Natural killer cell (primary cell): Measurements from ENCODE around the gene CDX1. TPM values are rescaled to one million over a fixed set of nuclear protein-coding genes. Genes with fewer than 3 reads are reported as not detected.

Source experiments
- ATAC-seq, 3 donors: fragments of 150-1000 bp in 2 of 3; fragments of 200-7000 bp in 1 of 3; cut with Tn5 transposase; 1 replicate in 1 of 3; 2 replicates in 2 of 3; pipeline ENCODE4 v1.10.0; 2021; ENCODE audit warnings: mild to moderate bottlenecking in 2 of 3, moderate library complexity in 2 of 3
- DNase-seq, 2 donors: peaks; one replicate each; pipeline versions ENCODE4 v3.0.0 to v3.0.0-alpha.2; 2013 to 2021; ENCODE audit warnings: mixed read lengths in 1 of 2
- H3K27ac ChIP-seq: one replicate; pipeline ENCODE4 v1.5.1; 2013; ENCODE audit warnings: mild to moderate bottlenecking, low read length
- H3K27me3 ChIP-seq: one replicate; pipeline ENCODE4 v1.6.1; 2013; ENCODE audit warnings: low read length; ENCODE audit not compliant: control insufficient read depth, insufficient read depth
- H3K36me3 ChIP-seq: one replicate; pipeline ENCODE4 v1.6.1; 2013; ENCODE audit warnings: low read length; ENCODE audit not compliant: control insufficient read depth, insufficient read depth
- H3K4me1 ChIP-seq: one replicate; pipeline ENCODE4 v1.6.1; 2013; ENCODE audit warnings: low read length; ENCODE audit not compliant: control insufficient read depth, insufficient read depth
- H3K4me3 ChIP-seq: one replicate; pipeline ENCODE4 v1.5.1; 2013; ENCODE audit warnings: low read length
- H3K9me3 ChIP-seq: one replicate; pipeline ENCODE4 v1.6.1; 2013; ENCODE audit warnings: low read length; ENCODE audit not compliant: control insufficient read depth, insufficient read depth
- H3K27ac Mint-ChIP-seq, 2 donors: one replicate each; pipeline ENCODE4 v1.8.0; 2022; ENCODE audit warnings: mild to moderate bottlenecking in 2 of 2, mixed read lengths in 2 of 2, moderate library complexity in 1 of 2
- H3K27me3 Mint-ChIP-seq, 2 donors: one replicate each; pipeline ENCODE4 v1.8.0; 2022; ENCODE audit warnings: low read depth in 2 of 2, mixed read lengths in 2 of 2
- H3K36me3 Mint-ChIP-seq: one replicate; pipeline ENCODE4 v1.8.0; 2022; ENCODE audit warnings: mixed read lengths
- H3K4me1 Mint-ChIP-seq, 2 donors: one replicate each; pipeline ENCODE4 v1.8.0; 2022; ENCODE audit warnings: mixed read lengths in 2 of 2
- H3K4me3 Mint-ChIP-seq: one replicate; pipeline ENCODE4 v1.8.0; 2022; ENCODE audit warnings: mild to moderate bottlenecking, moderate library complexity, mixed read lengths
- H3K9me3 Mint-ChIP-seq, 2 donors: one replicate each; pipeline ENCODE4 v1.8.0; 2022; ENCODE audit warnings: mixed read lengths in 2 of 2
- WGBS: methylation state at CpG from one replicate; pipeline ENCODE4 v1.1.7; 2013; ENCODE audit warnings: missing lambda C conversion rate; ENCODE audit not compliant: insufficient coverage; 5-methylcytosine and 5-hydroxymethylcytosine counted together
- intact Hi-C: fragments of 100-400 bp; cut with micrococcal nuclease; formaldehyde crosslinking; loops from one replicate; pipeline ENCODE4 v1.14.2; 2022
- total RNA-seq, 4 donors: library from RNA; stranded (reverse); fragments of 120-200 nt in 1 of 4; gene quantifications; one replicate each; pipeline versions ENCODE4 v1.2.3 to v1.2.4, GENCODE V29; 2013 to 2022
- TF ChIP-seq, protein P1 (sequence below): fragments of 200-600 bp; IDR thresholded peaks from one replicate; pipeline ENCODE4 v1.8.0; 2022; ENCODE audit warnings: antibody characterized with exemption

Gene CDX1
- total RNA-seq, 3 donors from 2014 or later (not counting 1 experiment from before 2014, with no cell fraction given): not detected

DNA sequence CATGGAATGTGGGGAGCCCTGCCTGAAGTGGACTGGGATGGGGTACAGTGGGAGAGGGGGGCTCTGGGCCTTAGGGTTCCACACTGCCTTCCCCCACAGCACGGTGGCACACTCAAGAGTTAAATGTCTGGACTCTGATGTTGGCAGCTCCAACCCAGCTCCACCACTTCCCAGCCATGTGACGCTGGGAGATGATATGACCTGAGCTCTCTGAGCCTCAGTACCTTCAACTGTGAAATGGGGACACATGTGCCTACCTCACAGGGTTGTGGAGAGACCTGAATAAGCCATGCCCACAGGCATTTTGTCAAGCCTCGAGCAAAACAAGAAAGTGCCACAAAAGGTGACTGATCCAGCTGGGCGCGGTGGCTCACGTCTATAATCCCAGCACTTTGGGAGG lies 7.5 kb upstream of the CDX1 start:
- no peak overlapping the region for H3K27ac ChIP-seq
- TF ChIP-seq, protein P1, sequence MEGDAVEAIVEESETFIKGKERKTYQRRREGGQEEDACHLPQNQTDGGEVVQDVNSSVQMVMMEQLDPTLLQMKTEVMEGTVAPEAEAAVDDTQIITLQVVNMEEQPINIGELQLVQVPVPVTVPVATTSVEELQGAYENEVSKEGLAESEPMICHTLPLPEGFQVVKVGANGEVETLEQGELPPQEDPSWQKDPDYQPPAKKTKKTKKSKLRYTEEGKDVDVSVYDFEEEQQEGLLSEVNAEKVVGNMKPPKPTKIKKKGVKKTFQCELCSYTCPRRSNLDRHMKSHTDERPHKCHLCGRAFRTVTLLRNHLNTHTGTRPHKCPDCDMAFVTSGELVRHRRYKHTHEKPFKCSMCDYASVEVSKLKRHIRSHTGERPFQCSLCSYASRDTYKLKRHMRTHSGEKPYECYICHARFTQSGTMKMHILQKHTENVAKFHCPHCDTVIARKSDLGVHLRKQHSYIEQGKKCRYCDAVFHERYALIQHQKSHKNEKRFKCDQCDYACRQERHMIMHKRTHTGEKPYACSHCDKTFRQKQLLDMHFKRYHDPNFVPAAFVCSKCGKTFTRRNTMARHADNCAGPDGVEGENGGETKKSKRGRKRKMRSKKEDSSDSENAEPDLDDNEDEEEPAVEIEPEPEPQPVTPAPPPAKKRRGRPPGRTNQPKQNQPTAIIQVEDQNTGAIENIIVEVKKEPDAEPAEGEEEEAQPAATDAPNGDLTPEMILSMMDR: no peak
- no peak overlapping the region for H3K27ac Mint-ChIP-seq
- peaks cover 0 to 21% of the 10 kb centered on the region in 2 donors for H3K27me3 Mint-ChIP-seq
- no peaks in the 10 kb centered on the region for H3K9me3 Mint-ChIP-seq
- intact Hi-C loops: no loop called here
- 89% methylated on average over 6 of the region's 6 CpGs for WGBS
- no peaks in the 10 kb centered on the region for H3K9me3 ChIP-seq
- DNase-seq (no peak), ATAC-seq (no peak)
- H3K36me3 ChIP-seq: no peaks in the 10 kb centered on the region
- no peak overlapping the region for H3K4me3 ChIP-seq
- no peaks in the 10 kb centered on the region for H3K36me3 Mint-ChIP-seq
- no peak overlapping the region for H3K4me3 Mint-ChIP-seq
- peaks cover 16 to 36% of the 10 kb centered on the region in 2 donors for H3K4me1 Mint-ChIP-seq
- H3K4me1 ChIP-seq: peaks cover 24% of the 10 kb centered on the region
- H3K27me3 ChIP-seq: no peaks in the 10 kb centered on the region

DNA sequence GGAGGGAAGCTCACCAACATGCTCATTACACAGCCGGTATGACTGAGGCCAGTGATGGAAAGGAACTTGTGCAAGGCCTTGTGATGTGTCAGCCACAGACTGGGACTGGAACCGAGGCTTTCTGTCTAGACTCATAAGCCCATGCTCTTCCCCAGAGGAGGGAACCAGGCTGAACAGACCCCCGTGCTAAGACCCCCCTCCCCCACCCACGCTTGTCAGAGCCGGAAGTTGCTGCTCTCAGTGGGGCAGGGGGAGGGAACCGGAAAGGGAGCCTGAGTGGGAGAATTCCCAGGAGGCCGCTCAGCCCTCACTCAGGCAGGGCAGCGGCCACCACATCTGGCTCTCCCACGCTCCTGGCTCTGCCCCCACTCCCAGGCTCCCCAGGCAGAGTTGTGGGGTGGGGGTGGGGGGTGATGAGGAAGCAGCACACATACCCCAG lies 6.8 kb upstream of the CDX1 start:
- Histone ChIP-seq H3K27me3 (no peaks in the 10 kb centered on the region), H3K27ac (no peak overlapping the region), H3K4me3 (no peak overlapping the region), H3K36me3 (no peaks in the 10 kb centered on the region), H3K9me3 (no peaks in the 10 kb centered on the region), H3K4me1 (peaks cover 18% of the 10 kb centered on the region)
- WGBS: 67% methylated on average over 5 of the region's 9 CpGs
- ATAC-seq: no peak
- Mint-ChIP-seq H3K27me3 (peaks cover 5 to 24% of the 10 kb centered on the region in 2 donors), H3K4me3 (no peak overlapping the region), H3K4me1 (peaks cover 9 to 28% of the 10 kb centered on the region in 2 donors), H3K9me3 (no peaks in the 10 kb centered on the region), H3K27ac (no peak overlapping the region), H3K36me3 (no peaks in the 10 kb centered on the region)
- DNase-seq: no peak
- TF ChIP-seq, protein P1: no peak
- intact Hi-C loops: no loop called here

DNA sequence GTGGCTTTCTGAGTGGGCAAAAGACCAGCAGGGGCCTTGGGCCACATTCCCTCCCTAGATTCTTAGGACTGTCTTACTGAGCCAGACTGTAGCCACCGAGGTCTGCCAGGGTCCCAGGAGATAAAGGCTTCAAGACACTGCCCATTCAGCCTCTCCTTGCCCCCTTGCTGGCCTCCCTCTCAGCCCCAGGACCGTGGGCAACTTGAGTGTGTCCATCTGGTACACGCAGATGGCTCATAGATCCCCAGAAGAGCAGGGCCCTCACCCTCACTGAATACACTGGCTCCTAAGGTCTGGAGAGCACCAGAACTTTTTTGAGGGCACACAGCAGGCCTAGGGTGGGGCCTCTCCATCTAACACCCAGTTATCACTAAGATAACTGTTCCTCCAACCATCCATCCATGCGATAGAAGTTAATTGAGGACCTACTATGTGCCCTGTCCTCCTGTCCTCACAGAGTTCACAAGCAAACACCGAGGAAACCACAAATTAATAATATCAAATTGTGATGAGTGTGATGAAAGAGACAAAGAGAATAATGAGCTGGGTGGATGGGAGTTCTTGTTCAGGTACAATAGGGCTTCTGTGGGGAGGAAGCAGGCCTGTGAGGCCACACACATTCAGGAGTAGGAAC lies 6.0 kb upstream of the CDX1 start:
- 81% methylated on average over 4 of the region's 5 CpGs for WGBS
- intact Hi-C loops: loop anchor here (1.0 kb wide), 2 partner anchors 58 to 276 kb away; no protein-coding TSS in a partner anchor
- H3K9me3 Mint-ChIP-seq: no peaks in the 10 kb centered on the region

More for the DNA sequence above, 6.0 kb upstream of the CDX1 start:
- Mint-ChIP-seq H3K4me1 (peaks cover 7 to 20% of the 10 kb centered on the region in 2 donors), H3K4me3 (no peak overlapping the region), H3K36me3 (no peaks in the 10 kb centered on the region), H3K27ac (no peak overlapping the region), H3K27me3 (peaks cover 13 to 32% of the 10 kb centered on the region in 2 donors)
- ATAC-seq: no peak
- Histone ChIP-seq H3K27ac (no peak overlapping the region), H3K4me3 (no peak overlapping the region), H3K36me3 (no peaks in the 10 kb centered on the region), H3K9me3 (no peaks in the 10 kb centered on the region), H3K27me3 (no peaks in the 10 kb centered on the region), H3K4me1 (peaks cover 10% of the 10 kb centered on the region)
- TF ChIP-seq, protein P1: no peak
- no peak for DNase-seq
